ENCODE data around the gene KPRP.

Gene KPRP

GRCh38 chr1:152768847-152769533 lies 11.2 kb downstream of the KPRP start:
- Histone ChIP-seq H3K27ac (ENCODE audit: extremely low read depth, low read depth, low read length) (no peak overlapping the region), H3K36me3 (ENCODE audit: control insufficient read depth in 2 of 2, insufficient read depth in 1 of 2, low read length in 2 of 2) (no peaks in the 10 kb centered on the region), H3K4me3 (ENCODE audit: low read depth, low read length) (no peak overlapping the region), H3K9me3 (ENCODE audit: control insufficient read depth, insufficient read depth, low read depth, low read length) (no peaks in the 10 kb centered on the region), H3K4me1 (ENCODE audit: control insufficient read depth, insufficient read depth, low read length) (no peaks in the 10 kb centered on the region)
- CTCF ChIA-PET, result interaction anchor here (1.0 to 3.5 kb wide), 2 partner anchors 9 to 115 kb away, joined by 3 to 21 read pairs; no protein-coding TSS in a partner anchor
- TF ChIP-seq ZNF670 (tag by site-specific recombination; IDR thresholded peaks at IDR 0.05; ENCODE audit: low read depth), result no peak
- TF ChIP-seq GLIS1 (tag by site-specific recombination; IDR thresholded peaks at IDR 0.05), result no peak
- TF ChIP-seq GLI4 (tag by site-specific recombination; IDR thresholded peaks at IDR 0.05), result no peak
- no peak for TF ChIP-seq ZNF292 (tag by site-specific recombination; IDR thresholded peaks at IDR 0.05; ENCODE audit: borderline replicate concordance, low read depth)
- TF ChIP-seq MZF1 (tag by site-specific recombination; IDR thresholded peaks at IDR 0.05; ENCODE audit: borderline replicate concordance), result no peak
- POLR2A ChIA-PET, result no interaction called here

- CTCF ChIA-PET, result no interaction called here
Observed at GRCh38 chr1:152770411-152770810, 12.6 kb downstream of the KPRP start.

More at GRCh38 chr1:152770411-152770810, 12.6 kb downstream of the KPRP start:
- Histone ChIP-seq H3K9me3 (ENCODE audit: control insufficient read depth, insufficient read depth, low read depth, low read length) (no peaks in the 10 kb centered on the region), H3K36me3 (ENCODE audit: control insufficient read depth in 2 of 2, insufficient read depth in 1 of 2, low read length in 2 of 2) (no peaks in the 10 kb centered on the region), H3K4me1 (ENCODE audit: control insufficient read depth, insufficient read depth, low read length) (no peaks in the 10 kb centered on the region), H3K27ac (ENCODE audit: extremely low read depth, low read depth, low read length) (no peak overlapping the region), H3K4me3 (ENCODE audit: low read depth, low read length) (no peak overlapping the region)
- POLR2A ChIA-PET, result no interaction called here
- no peak for TF ChIP-seq ZNF112 (tag by site-specific recombination; IDR thresholded peaks at IDR 0.05)
- no peak for TF ChIP-seq ZNF610 (tag by site-specific recombination; IDR thresholded peaks at IDR 0.05; ENCODE audit: borderline replicate concordance)
- no peak for TF ChIP-seq PBX3 (CRISPR knock-in tag; IDR thresholded peaks at IDR 0.05)
- no peak for TF ChIP-seq SALL2 (tag by site-specific recombination; IDR thresholded peaks at IDR 0.05; ENCODE audit: borderline replicate concordance)
- TF ChIP-seq ZSCAN30 (tag by site-specific recombination; IDR thresholded peaks at IDR 0.05), result no peak
- TF ChIP-seq HOXA7 (CRISPR knock-in tag; IDR thresholded peaks at IDR 0.05; ENCODE audit: borderline replicate concordance), result no peak
- TF ChIP-seq ZBTB11 (tag by site-specific recombination; conservative IDR thresholded peaks at IDR 0.05; ENCODE audit: low read depth), result no peak
- TF ChIP-seq SCRT2 (tag by site-specific recombination; IDR thresholded peaks at IDR 0.05), result no peak
- no peak for TF ChIP-seq ZNF416 (tag by site-specific recombination; IDR thresholded peaks at IDR 0.05)
- no peak for TF ChIP-seq INSM2 (tag by site-specific recombination; IDR thresholded peaks at IDR 0.05)
- TF ChIP-seq ZNF16 (tag by site-specific recombination; IDR thresholded peaks at IDR 0.05; ENCODE audit: low read depth), result no peak
